Inferior parietal cortex (tissue), 1 donor: ENCODE data around the gene KLHL29.

Experiments used
- DNase-seq: peaks from one replicate; pipeline ENCODE4 v3.0.0-alpha.2; 2016; ENCODE audit errors: extremely low spot score

Gene KLHL29

GRCh38 chr2:23394700-23395099 is 9.7 kb downstream of the KLHL29 start:
- no peak for DNase-seq

- DNase-seq: no peak
Measured at GRCh38 chr2:23397478-23397877, 12.5 kb downstream of the KLHL29 start.

- no peak for DNase-seq
Measured at GRCh38 chr2:23399674-23400261, 14.8 kb downstream of the KLHL29 start.

GRCh38 chr2:23400703-23401102 is 15.7 kb downstream of the KLHL29 start:
- DNase-seq: no peak

GRCh38 chr2:23401427-23402204 is 16.6 kb downstream of the KLHL29 start:
- DNase-seq: no peak

GRCh38 chr2:23402205-23402740 is 17.3 kb downstream of the KLHL29 start:
- no peak for DNase-seq

GRCh38 chr2:23404426-23404825 is 19.4 kb downstream of the KLHL29 start:
- peak; percentile 59 for DNase-seq

- DNase-seq: peak; percentile 48
Measured at GRCh38 chr2:23409248-23409647, 24.3 kb downstream of the KLHL29 start.

GRCh38 chr2:23410596-23410995 is 25.6 kb downstream of the KLHL29 start:
- no peak for DNase-seq

- no peak for DNase-seq
Measured at GRCh38 chr2:23411752-23412431, 26.9 kb downstream of the KLHL29 start.

GRCh38 chr2:23412556-23413155 is 27.7 kb downstream of the KLHL29 start:
- no peak for DNase-seq

- DNase-seq: no peak
Measured at GRCh38 chr2:23413641-23414040, 28.7 kb downstream of the KLHL29 start.

GRCh38 chr2:23414106-23414505 is 29.1 kb downstream of the KLHL29 start:
- no peak for DNase-seq

- DNase-seq: no peak
Measured at GRCh38 chr2:23414871-23415270, 29.9 kb downstream of the KLHL29 start.

- DNase-seq: no peak
Measured at GRCh38 chr2:23417310-23417709, 32.3 kb downstream of the KLHL29 start.

GRCh38 chr2:23418056-23418455 is 33.1 kb downstream of the KLHL29 start:
- no peak for DNase-seq

GRCh38 chr2:23418461-23418911 is 33.5 kb downstream of the KLHL29 start:
- DNase-seq: no peak

- DNase-seq: no peak
Measured at GRCh38 chr2:23419171-23420090, 34.5 kb downstream of the KLHL29 start.

GRCh38 chr2:23420091-23420839 is 35.3 kb downstream of the KLHL29 start:
- no peak for DNase-seq

GRCh38 chr2:23420840-23421476 is 36.0 kb downstream of the KLHL29 start:
- DNase-seq: no peak
